GM19468 (cell line): ENCODE results near the gene RHEBL1.
A peak's percentile ranks its signal among the peaks of the same experiment; 100 is the strongest.

Experiments
- ATAC-seq: cut with Tn5 transposase; IDR thresholded peaks from one replicate; pipeline ENCODE4 v1.9.1; 2021; ENCODE audit warnings: mild to moderate bottlenecking, moderate library complexity, moderate number of reproducible peaks; ENCODE audit not compliant: unreplicated experiment; ENCODE audit errors: extremely low read depth

RHEBL1 gene

GRCh38 chr12:49022558-49023178 is 47.1 kb downstream of the RHEBL1 start:
- ATAC-seq = no peak

GRCh38 chr12:49021292-49021915 is 48.4 kb downstream of the RHEBL1 start:
- no peak for ATAC-seq

DNA sequence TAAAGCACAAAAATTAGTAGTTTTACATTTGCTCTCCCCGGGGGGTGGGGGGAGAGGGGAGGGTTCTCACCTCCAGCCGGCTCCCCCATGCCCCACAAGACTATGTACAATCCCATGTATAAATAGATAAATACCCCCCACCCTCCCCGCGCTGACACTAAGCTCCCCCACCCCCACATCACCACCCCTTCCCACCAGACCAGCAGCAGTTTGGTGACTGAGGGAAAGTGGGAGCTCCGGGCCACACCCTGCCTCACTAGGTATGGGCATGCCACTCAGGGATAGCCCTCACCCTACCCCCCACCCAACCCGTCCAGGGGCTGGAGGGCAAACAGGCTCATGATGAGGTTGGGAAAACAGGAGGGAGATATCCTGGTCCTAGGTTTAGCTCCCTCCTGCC is 49.3 kb downstream of the RHEBL1 start:
- no peak for ATAC-seq

DNA sequence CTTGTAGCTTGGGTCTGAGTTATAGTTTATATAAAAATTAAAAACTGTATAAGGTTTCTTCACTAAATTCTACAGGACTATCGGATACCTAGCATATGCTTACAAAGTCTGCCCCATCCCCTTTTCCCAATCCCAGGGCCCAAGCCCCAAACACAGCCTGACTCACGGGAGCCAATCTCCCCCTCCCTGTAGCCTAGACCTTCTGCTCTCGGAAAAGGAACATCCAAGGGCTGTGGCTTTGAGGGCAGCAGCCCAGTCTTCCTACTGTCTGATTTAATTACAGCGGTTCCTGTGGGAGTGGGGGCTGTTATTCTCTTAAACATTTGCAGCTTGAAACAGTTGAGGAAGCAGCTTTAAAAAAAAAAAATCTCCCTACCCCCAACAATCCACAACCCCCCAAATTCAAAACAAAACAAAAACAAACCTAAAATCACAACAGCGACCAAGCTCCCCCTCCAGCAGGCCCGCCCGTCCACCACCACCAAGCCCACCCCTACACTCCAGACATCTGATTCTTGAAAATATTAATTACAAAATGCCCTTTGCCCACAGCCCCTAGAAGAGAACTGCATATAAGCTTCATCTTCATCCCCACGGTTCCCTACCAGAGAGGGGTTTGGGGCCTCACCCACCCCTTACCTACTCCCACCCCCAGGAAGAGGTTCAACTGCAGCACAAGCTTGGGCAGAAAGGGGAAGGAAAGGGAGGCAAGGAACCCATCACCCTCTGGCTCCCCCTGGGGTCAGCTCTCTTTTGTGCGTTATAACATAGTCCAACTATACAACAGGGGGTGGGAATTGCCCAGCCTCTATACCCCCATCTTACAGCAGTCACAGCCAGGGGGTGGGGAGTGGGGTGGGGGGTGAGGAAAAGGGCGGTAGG is 50.1 kb downstream of the RHEBL1 start:
- ATAC-seq = no peak

DNA sequence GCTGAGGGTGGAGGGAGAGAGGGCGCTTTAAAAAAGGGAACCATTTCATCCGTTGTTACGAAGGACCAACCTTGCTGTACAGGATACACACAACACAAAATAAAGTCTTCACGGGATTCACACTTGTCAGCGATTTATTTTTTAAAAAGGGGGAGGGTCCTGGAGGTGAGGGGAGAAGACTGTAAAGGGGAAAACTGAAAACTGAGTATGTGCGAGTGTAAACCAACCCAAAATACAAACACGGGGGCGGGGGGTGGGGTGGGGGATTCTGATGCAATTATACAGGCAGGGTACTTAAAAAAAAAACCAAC is 50.7 kb downstream of the RHEBL1 start:
- ATAC-seq = no peak

- ATAC-seq = peak; percentile 73
Measured at GRCh38 chr12:49018261-49019119, 51.3 kb downstream of the RHEBL1 start, which contains the start of gene PRKAG1. Gene PRKAG1 (minus strand): TSS chr12:49018776. CDS start chr12:49018740, 36 bp downstream.

- ATAC-seq = no peak
Measured at GRCh38 chr12:49017891-49018260, 51.9 kb downstream of the RHEBL1 start.

DNA sequence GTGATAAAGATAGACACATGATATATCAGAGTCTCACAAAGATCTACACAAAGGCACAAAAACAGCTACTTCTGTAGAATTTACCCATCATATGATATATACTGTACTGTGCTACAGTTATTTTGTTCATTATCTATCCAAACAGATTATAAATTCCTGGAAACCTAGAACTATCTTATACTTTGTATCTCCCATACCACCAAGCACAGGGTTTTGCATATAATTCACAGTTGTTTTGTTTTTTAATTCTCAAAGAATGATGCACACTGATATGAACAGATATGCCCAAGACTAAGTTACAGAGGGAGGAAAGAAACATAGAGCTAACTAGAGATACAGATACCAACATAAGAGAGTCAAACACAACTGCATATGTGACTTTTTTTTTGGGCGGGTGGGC is 54.6 kb downstream of the RHEBL1 start:
- no peak for ATAC-seq
